GM12874 (cell line): ENCODE results near the gene NPEPPS.
"Not testable (repeated sequence)": the region's sequence is repeated elsewhere in the genome, so short reads cannot be mapped to it uniquely, and the experiment has no call there.

Experiments
- CTCF ChIP-seq: IDR thresholded peaks from 2 replicates; pipeline ENCODE4 v1.5.1; 2011; ENCODE audit warnings: low read depth, mild to moderate bottlenecking, control low read depth, low read length, moderate library complexity; ENCODE audit not compliant: insufficient read depth

The NPEPPS gene

GRCh38 chr17:47530557-47531232, at the start of gene NPEPPS:
Gene NPEPPS (plus strand): TSS chr17:47531108. CDS start chr17:47531301, 193 bp downstream.
- TF ChIP-seq CTCF: not testable (repeated sequence)

- TF ChIP-seq CTCF: 0 out of 2 replicates have a peak, but pooled peaks have one; percentile 17
Observed at GRCh38 chr17:47500620-47501019, 30.3 kb upstream of the NPEPPS start.

- TF ChIP-seq CTCF: no peak
Observed at GRCh38 chr17:47603830-47604597, 73.1 kb downstream of the NPEPPS start.

- TF ChIP-seq CTCF: no peak
Observed at GRCh38 chr17:47604598-47604927, 73.7 kb downstream of the NPEPPS start.

- TF ChIP-seq CTCF: no peak
Observed at GRCh38 chr17:47605011-47605410, 74.1 kb downstream of the NPEPPS start.

- no peak for TF ChIP-seq CTCF
Observed at GRCh38 chr17:47607481-47607880, 76.6 kb downstream of the NPEPPS start.

GRCh38 chr17:47611372-47612350, 80.8 kb downstream of the NPEPPS start:
- no peak for TF ChIP-seq CTCF
